HUES64 (cell line): ENCODE measurements around the gene DNAH14.
"Not testable (repeated sequence)": the region's sequence is repeated elsewhere in the genome, so short reads cannot be mapped to it uniquely, and the experiment has no call there.

Experiments
- H3K27ac ChIP-seq: 2 replicates; pipeline ENCODE4 v1.7.0; 2013; ENCODE audit warnings: low read depth, low read length, inconsistent platforms
- H3K27me3 ChIP-seq: 2 replicates; pipeline ENCODE4 v1.6.1; 2013; ENCODE audit warnings: mild to moderate bottlenecking, low read length; ENCODE audit not compliant: insufficient read depth
- H3K36me3 ChIP-seq: 2 replicates; pipeline ENCODE4 v1.6.1; 2013; ENCODE audit warnings: mild to moderate bottlenecking, low read length; ENCODE audit not compliant: insufficient read depth
- H3K4me1 ChIP-seq: 2 replicates; pipeline ENCODE4 v1.6.1; 2013; ENCODE audit warnings: mild to moderate bottlenecking, low read length, moderate library complexity; ENCODE audit not compliant: insufficient read depth
- H3K4me3 ChIP-seq: 2 replicates; pipeline ENCODE4 v1.5.1; 2013; ENCODE audit warnings: mild to moderate bottlenecking, low read length, moderate library complexity
- H3K9ac ChIP-seq: 2 replicates; pipeline ENCODE4 v1.6.1; 2013; ENCODE audit warnings: mild to moderate bottlenecking, low read depth, low read length
- H3K9me3 ChIP-seq: 2 replicates; pipeline ENCODE4 v1.6.1; 2013; ENCODE audit warnings: low read depth, low read length; ENCODE audit not compliant: insufficient read depth
- WGBS: fragments of 150-250, 120-280 bp; methylation state at CpG from one replicate; pipeline ENCODE4 v1.1.7; 2013; ENCODE audit warnings: missing lambda C conversion rate; 5-methylcytosine and 5-hydroxymethylcytosine counted together

DNAH14 gene

DNA sequence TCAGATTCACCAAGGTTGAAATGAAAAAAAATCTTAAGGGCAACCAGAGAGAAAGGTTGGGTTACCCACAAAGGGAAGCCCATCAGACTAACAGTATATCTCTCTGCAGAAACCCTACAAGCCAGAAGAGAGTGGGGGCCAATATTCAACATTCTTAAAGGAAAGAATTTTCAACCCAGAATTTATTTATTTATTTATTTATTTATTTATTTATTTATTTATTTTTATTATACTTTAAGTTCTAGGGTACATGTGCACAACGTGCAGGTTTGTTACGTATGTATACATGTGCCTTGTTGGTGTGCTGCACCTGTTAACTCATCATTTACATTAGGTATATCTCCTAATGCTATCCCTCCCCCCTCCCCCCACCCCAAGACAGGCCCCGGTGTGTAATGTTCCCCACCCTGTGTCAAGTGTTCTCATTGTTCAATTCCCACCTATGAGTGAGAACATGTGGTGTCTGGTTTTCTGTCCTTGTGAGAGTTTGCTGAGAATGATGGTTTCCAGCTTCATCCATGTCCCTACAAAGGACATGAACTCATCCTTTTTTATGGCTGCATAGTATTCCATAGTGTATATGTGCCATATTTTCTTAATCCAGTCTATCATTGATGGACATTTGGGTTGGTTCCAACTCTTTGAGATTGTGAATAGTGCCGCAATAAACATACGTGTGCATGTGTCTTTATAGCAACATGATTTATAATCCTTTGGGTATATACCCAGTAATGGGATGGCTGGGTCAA, 282.4 kb downstream of the DNAH14 start:
- H3K36me3 ChIP-seq, H3K9ac ChIP-seq, H3K27me3 ChIP-seq, H3K4me3 ChIP-seq, H3K27ac ChIP-seq, H3K4me1 ChIP-seq: not testable (repeated sequence)
- peaks cover 24% of the 10 kb centered on the region for H3K9me3 ChIP-seq
- WGBS: 43% methylated on average over 1 of the region's 5 CpGs

GRCh38 chr1:225224287-225224686, 294.8 kb downstream of the DNAH14 start:
- no peak overlapping the region for H3K4me3 ChIP-seq
- H3K27ac ChIP-seq: no peak overlapping the region
- H3K9ac ChIP-seq: no peak overlapping the region
- 0 out of 2 replicates have a peak, but pooled peaks cover under 1% of the 10 kb centered on the region for H3K9me3 ChIP-seq
- H3K27me3 ChIP-seq: no peaks in the 10 kb centered on the region
- no peaks in the 10 kb centered on the region for H3K36me3 ChIP-seq
- 80% methylated on average over 1 of the region's 1 CpG for WGBS
- H3K4me1 ChIP-seq: no peaks in the 10 kb centered on the region

- H3K36me3 ChIP-seq: no peaks in the 10 kb centered on the region
- no peak overlapping the region for H3K9ac ChIP-seq
- H3K4me1 ChIP-seq: no peaks in the 10 kb centered on the region
- no peaks in the 10 kb centered on the region for H3K27me3 ChIP-seq
- H3K9me3 ChIP-seq: no peaks in the 10 kb centered on the region
- H3K4me3 ChIP-seq: no peak overlapping the region
- 96% methylated on average over 2 of the region's 2 CpGs for WGBS
- no peak overlapping the region for H3K27ac ChIP-seq
Observed at GRCh38 chr1:225225681-225226080, 296.2 kb downstream of the DNAH14 start.

- no peak overlapping the region for H3K4me3 ChIP-seq
- no peaks in the 10 kb centered on the region for H3K9me3 ChIP-seq
- H3K4me1 ChIP-seq: no peaks in the 10 kb centered on the region
- no peak overlapping the region for H3K27ac ChIP-seq
- no peaks in the 10 kb centered on the region for H3K36me3 ChIP-seq
- H3K27me3 ChIP-seq: no peaks in the 10 kb centered on the region
- H3K9ac ChIP-seq: no peak overlapping the region
- 84% methylated on average over 8 of the region's 8 CpGs for WGBS
Observed at GRCh38 chr1:225228871-225229303, 299.4 kb downstream of the DNAH14 start.

- H3K27me3 ChIP-seq, H3K4me1 ChIP-seq, H3K36me3 ChIP-seq, H3K4me3 ChIP-seq, H3K27ac ChIP-seq, H3K9me3 ChIP-seq, H3K9ac ChIP-seq: not testable (repeated sequence)
Observed at GRCh38 chr1:225229429-225229828, 300.0 kb downstream of the DNAH14 start.

GRCh38 chr1:225230483-225230882, 301.0 kb downstream of the DNAH14 start:
- 95% methylated on average over 2 of the region's 2 CpGs for WGBS
- Histone ChIP-seq H3K9me3 (no peaks in the 10 kb centered on the region), H3K4me3 (no peak overlapping the region), H3K36me3 (no peaks in the 10 kb centered on the region), H3K9ac (no peak overlapping the region), H3K4me1 (no peaks in the 10 kb centered on the region), H3K27me3 (no peaks in the 10 kb centered on the region), H3K27ac (no peak overlapping the region)

- not testable (repeated sequence) for H3K36me3 ChIP-seq, H3K4me3 ChIP-seq, H3K9ac ChIP-seq, H3K27ac ChIP-seq, H3K27me3 ChIP-seq, H3K4me1 ChIP-seq, H3K9me3 ChIP-seq
- WGBS: 100% methylated on average over 1 of the region's 1 CpG
Observed at GRCh38 chr1:225232930-225233329, 303.5 kb downstream of the DNAH14 start.

- Histone ChIP-seq H3K27ac (no peak overlapping the region), H3K9me3 (no peaks in the 10 kb centered on the region), H3K27me3 (no peaks in the 10 kb centered on the region), H3K9ac (no peak overlapping the region), H3K36me3 (no peaks in the 10 kb centered on the region), H3K4me1 (no peaks in the 10 kb centered on the region), H3K4me3 (no peak overlapping the region)
- WGBS: no CpG with 5 or more reads among the region's 3 CpGs
Observed at GRCh38 chr1:225242611-225243010, 313.1 kb downstream of the DNAH14 start.

DNA sequence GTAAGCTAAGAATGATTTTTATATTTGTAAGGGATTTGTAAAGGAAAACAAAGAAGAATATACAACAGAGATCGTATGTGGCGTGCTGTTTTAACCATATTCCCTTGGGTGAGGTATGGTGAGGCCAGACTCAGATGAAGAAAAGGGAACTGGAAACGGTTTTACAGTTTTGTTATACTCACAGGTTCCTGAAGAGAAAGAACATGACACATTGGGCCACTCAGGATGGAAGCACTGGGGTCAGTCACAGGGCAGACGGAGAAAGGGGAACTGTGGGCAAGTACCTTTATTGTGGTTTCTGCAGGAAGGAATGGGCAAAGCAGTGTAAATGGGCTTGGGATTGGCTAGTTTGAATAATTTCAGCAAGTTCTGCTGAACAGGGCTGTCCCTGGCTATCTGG, 321.0 kb downstream of the DNAH14 start:
- Histone ChIP-seq H3K9ac (no peak overlapping the region), H3K4me3 (no peak overlapping the region), H3K4me1 (no peaks in the 10 kb centered on the region), H3K9me3 (no peaks in the 10 kb centered on the region), H3K27ac (no peak overlapping the region), H3K36me3 (no peaks in the 10 kb centered on the region), H3K27me3 (no peaks in the 10 kb centered on the region)
- WGBS: 87% methylated on average over 4 of the region's 4 CpGs

GRCh38 chr1:225253173-225253572, 323.7 kb downstream of the DNAH14 start:
- H3K9me3 ChIP-seq: no peaks in the 10 kb centered on the region
- H3K4me1 ChIP-seq: no peaks in the 10 kb centered on the region
- H3K9ac ChIP-seq: no peak overlapping the region
- H3K27ac ChIP-seq: no peak overlapping the region
- H3K36me3 ChIP-seq: no peaks in the 10 kb centered on the region
- no peaks in the 10 kb centered on the region for H3K27me3 ChIP-seq
- 70% methylated on average over 1 of the region's 4 CpGs for WGBS
- H3K4me3 ChIP-seq: no peak overlapping the region

DNA sequence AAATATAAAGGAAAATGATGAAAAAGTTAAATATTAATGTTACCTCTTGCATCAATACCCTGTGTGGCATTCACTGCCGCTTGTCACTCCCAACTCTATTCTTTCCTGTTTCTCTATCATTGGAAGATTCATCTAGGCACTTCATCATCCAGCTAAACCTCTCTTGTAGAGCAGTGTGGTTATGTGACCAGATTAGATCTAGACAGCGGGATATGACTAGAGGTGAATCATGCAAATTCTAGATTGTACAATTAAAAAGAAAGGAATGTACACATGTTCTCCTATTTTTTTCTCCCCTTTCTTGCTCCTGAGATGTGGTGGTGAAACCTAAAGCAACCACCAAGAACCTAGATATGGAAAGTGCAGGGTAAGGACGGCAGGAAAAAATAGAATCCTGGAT, 324.3 kb downstream of the DNAH14 start:
- Histone ChIP-seq H3K9me3 (no peaks in the 10 kb centered on the region), H3K27ac (no peak overlapping the region), H3K4me1 (no peaks in the 10 kb centered on the region), H3K36me3 (no peaks in the 10 kb centered on the region), H3K9ac (no peak overlapping the region), H3K4me3 (no peak overlapping the region), H3K27me3 (no peaks in the 10 kb centered on the region)
- 90% methylated on average over 3 of the region's 3 CpGs for WGBS

- no peaks in the 10 kb centered on the region for H3K27me3 ChIP-seq
- 93% methylated on average over 4 of the region's 4 CpGs for WGBS
- no peak overlapping the region for H3K4me3 ChIP-seq
- no peak overlapping the region for H3K9ac ChIP-seq
- no peaks in the 10 kb centered on the region for H3K9me3 ChIP-seq
- no peaks in the 10 kb centered on the region for H3K36me3 ChIP-seq
- H3K4me1 ChIP-seq: no peaks in the 10 kb centered on the region
- H3K27ac ChIP-seq: no peak overlapping the region
Observed at GRCh38 chr1:225254676-225255075, 325.2 kb downstream of the DNAH14 start.
